Muscle of leg (tissue), 11 donors: ENCODE data around the gene TWIST2. TPM values are rescaled to one million over a fixed set of nuclear protein-coding genes. Genes with fewer than 3 reads are reported as not detected.

ENCODE experiments used
- DNase-seq: peaks from one replicate; pipeline ENCODE4 v3.0.0; 2013
- H3K27ac ChIP-seq: one replicate; pipeline ENCODE4 v1.5.1; 2013; ENCODE audit warnings: mild to moderate bottlenecking, low read length, control low read depth
- H3K27me3 ChIP-seq: one replicate; pipeline ENCODE4 v1.6.1; 2013; ENCODE audit warnings: low read length; ENCODE audit not compliant: control insufficient read depth, insufficient read depth
- H3K36me3 ChIP-seq: one replicate; pipeline ENCODE4 v1.6.1; 2013; ENCODE audit warnings: low read length; ENCODE audit not compliant: control insufficient read depth, insufficient read depth
- H3K4me1 ChIP-seq: one replicate; pipeline ENCODE4 v1.6.1; 2013; ENCODE audit warnings: low read length; ENCODE audit not compliant: control insufficient read depth, insufficient read depth
- H3K4me3 ChIP-seq: one replicate; pipeline ENCODE4 v1.5.1; 2013; ENCODE audit warnings: low read length, control low read depth
- H3K9me3 ChIP-seq: replicated peaks from 2 replicates; pipeline ENCODE4 v1.6.1; 2013; ENCODE audit warnings: low read depth, low read length; ENCODE audit not compliant: control insufficient read depth
- WGBS: methylation state at CpG from one replicate; pipeline ENCODE4 v1.1.5; 2013; ENCODE audit warnings: missing lambda C conversion rate; ENCODE audit not compliant: insufficient coverage; 5-methylcytosine and 5-hydroxymethylcytosine counted together
- polyA plus RNA-seq, 8 donors: library from polyadenylated mRNA; unstranded; fragments of 120-200 nt; gene quantifications; one replicate each; pipeline versions ENCODE4 v1.2.1 to v1.2.3, GENCODE V29; 2013; ENCODE audit warnings: inconsistent platforms in 1 of 8, low replicate concordance in 1 of 8; ENCODE audit not compliant: insufficient read length in 8 of 8, insufficient read depth in 1 of 8
- total RNA-seq: library from RNA; stranded (reverse); fragments of 120-200 nt; gene quantifications from one replicate; pipeline ENCODE4 v1.2.4, GENCODE V29; 2013

TWIST2 gene
- total and polyA plus RNA-seq, 9 donors, result 2.9 to 43.7 (median 6.6) TPM

DNA sequence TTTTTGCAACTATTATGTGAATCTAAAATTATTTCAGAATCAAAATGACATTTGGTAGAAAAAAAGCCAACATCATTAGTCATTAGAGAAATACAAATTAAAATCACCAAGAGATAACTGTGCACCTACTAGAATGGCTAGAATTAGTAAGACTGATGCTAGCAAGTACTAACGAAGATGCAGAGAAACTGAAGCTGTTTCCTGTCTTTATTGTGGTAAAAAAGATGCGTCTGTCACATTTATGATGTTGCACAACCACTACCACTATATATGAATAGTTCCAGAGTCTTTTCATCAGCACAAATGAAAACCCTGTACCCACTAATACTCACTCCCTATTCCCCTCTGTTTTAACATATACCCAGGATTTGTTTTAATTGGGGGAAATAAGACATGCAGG lies 16.7 kb upstream of the TWIST2 start:
- WGBS, result no CpG with 5 or more reads among the region's 2 CpGs
- H3K4me3 ChIP-seq, result no peak overlapping the region
- no peak for DNase-seq
- H3K9me3 ChIP-seq, result no peaks in the 10 kb centered on the region
- H3K27ac ChIP-seq, result no peak overlapping the region
- peaks cover 2% of the 10 kb centered on the region for H3K4me1 ChIP-seq
- H3K27me3 ChIP-seq, result peaks cover 19% of the 10 kb centered on the region
- H3K36me3 ChIP-seq, result no peaks in the 10 kb centered on the region

DNA sequence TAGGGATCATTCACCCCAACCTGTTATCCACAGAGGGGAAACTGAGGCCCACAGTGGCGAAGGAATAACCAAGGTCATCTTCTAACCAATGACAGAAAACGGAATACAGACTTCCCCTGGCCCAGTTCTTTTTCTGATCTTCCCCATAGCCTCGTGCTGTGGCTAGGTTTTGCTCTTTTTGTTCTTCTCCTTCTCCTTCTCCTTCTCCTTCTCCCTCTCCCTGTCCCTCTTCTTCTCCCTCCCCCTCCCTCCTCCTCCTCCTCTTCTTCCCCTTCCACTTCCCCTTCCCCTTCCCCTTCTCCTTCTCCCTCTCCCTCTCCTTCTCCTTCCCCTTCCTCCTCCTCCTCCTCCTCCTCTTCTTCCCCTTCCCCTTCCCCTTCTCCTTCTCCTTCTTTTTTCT lies 12.9 kb upstream of the TWIST2 start:
- Histone ChIP-seq H3K36me3 (no peaks in the 10 kb centered on the region), H3K9me3 (peaks cover 2% of the 10 kb centered on the region), H3K27me3 (peaks cover 25% of the 10 kb centered on the region), H3K27ac (no peak overlapping the region), H3K4me3 (no peak overlapping the region), H3K4me1 (peaks cover 2% of the 10 kb centered on the region)
- no peak for DNase-seq
- 79% methylated on average over 3 of the region's 3 CpGs for WGBS

DNA sequence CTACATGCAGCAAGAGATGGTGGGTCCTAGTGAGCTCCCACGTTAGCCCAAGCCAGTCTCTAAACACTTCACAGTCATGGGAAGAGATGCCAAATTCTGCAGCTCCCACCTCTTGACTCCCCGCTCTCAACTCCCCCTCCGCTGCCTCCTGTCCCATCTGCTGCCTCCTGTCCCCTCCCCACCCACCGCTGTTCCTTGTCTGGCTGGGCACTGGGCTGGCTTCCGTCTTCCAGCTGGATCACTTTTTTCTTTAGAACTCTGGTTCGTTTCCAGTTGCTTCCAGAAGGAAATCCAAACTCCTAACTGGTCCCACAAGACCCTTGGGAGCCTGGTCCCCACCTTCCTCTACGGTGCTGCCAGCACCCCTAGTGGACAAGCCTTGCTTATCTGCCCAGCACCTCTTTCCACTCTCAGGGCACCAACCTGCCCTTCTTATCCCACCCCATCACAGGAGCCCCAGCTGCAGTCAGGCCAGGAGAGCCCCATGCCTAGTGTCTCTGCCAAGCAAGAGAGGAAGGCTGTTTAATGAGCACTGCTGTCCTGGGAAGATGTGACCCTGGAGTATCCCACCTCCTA lies 12.1 kb upstream of the TWIST2 start:
- Histone ChIP-seq H3K27me3 (peaks cover 29% of the 10 kb centered on the region), H3K36me3 (no peaks in the 10 kb centered on the region), H3K4me3 (no peak overlapping the region), H3K27ac (no peak overlapping the region), H3K4me1 (peaks cover 2% of the 10 kb centered on the region), H3K9me3 (peaks cover 2% of the 10 kb centered on the region)
- no peak for DNase-seq
- WGBS, result 43% methylated on average over 7 of the region's 7 CpGs

DNA sequence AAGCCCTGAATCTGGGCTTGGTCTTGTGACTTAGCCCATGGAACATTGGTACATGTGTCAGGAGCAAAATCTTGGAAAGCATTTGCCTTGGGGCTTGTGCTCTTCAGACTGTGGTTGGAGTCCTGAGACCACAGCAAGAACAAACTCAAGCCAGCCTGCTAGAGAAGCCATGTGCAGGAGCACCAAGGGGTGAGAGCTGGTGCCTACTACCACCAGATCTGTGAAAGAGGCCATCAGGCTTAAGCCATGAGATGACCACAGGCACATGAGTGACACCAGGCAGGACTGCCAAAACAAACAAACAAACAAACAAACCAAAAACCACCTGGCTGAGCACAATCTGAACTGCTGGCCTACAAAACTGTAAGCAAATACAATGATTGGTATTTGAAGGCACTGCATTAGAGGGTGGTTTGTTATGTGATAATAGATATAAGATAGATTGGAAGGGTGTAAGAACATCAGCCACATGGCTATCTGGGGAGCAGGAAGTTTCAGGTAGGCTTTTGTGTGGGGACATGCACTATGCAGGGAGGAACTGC lies 9.0 kb upstream of the TWIST2 start:
- Histone ChIP-seq H3K9me3 (peaks cover 2% of the 10 kb centered on the region), H3K27me3 (peaks cover 38% of the 10 kb centered on the region), H3K27ac (no peak overlapping the region), H3K4me3 (no peak overlapping the region), H3K4me1 (no peaks in the 10 kb centered on the region), H3K36me3 (no peaks in the 10 kb centered on the region)
- no peak for DNase-seq

DNA sequence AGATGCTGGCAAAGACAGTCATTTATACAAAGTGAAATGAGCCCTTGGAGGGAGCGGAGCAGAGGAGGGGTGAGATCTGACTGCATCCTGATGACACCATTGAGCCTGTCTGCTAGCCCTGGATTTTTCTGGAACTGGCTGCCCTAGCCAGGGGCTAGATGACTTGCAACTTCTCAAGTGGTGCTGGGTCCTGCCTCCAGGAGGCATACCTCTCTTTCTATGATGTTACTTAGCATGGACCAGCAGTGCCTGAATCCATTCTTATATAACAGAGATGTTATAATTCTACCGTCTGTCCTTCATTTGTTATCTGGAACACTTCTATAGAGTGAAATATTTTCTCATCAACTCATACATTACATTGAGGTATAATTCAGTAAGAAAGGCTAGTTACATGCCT lies 8.5 kb upstream of the TWIST2 start:
- H3K9me3 ChIP-seq, result peaks cover 2% of the 10 kb centered on the region
- no peaks in the 10 kb centered on the region for H3K36me3 ChIP-seq
- peaks cover 38% of the 10 kb centered on the region for H3K27me3 ChIP-seq
- DNase-seq, result no peak
- H3K4me1 ChIP-seq, result no peaks in the 10 kb centered on the region
- WGBS, result 100% methylated on average over 1 of the region's 2 CpGs
- no peak overlapping the region for H3K4me3 ChIP-seq
- H3K27ac ChIP-seq, result no peak overlapping the region

DNA sequence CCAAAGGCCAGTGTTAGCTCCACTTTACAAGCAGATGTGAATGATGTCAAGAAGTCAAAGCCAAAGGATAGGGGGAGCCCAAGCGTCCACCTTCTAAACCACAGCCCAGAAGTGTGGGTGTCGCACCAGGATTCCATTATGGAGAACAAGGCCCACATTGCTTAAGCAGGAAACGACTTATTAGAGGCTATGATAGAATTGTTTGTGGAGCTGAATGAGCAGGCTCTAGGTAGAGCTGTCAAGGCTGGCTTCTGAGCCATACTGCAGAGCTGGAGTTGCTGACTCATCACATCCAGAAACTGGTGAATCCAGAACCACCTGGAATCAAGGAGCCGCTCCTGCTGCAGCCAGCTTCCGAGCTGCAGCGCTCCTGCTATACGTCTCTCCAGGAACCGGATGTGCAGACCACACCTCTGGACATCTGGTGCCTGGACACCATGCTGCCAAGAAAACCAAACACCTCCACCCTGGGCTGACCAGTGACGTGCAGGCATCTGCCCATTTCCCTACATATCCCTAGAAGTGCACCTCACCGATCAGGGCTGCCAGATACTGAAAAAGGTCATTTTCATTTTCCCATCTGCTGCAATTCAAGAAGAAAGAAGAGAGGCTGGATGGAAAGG lies 6.2 kb upstream of the TWIST2 start:
- Histone ChIP-seq H3K27me3 (peaks cover 44% of the 10 kb centered on the region), H3K4me3 (no peak overlapping the region), H3K27ac (no peak overlapping the region), H3K36me3 (no peaks in the 10 kb centered on the region), H3K9me3 (peaks cover 2% of the 10 kb centered on the region), H3K4me1 (peaks cover 6% of the 10 kb centered on the region)
- WGBS, result 36% methylated on average over 7 of the region's 10 CpGs
- DNase-seq, result peak; percentile 40

DNA sequence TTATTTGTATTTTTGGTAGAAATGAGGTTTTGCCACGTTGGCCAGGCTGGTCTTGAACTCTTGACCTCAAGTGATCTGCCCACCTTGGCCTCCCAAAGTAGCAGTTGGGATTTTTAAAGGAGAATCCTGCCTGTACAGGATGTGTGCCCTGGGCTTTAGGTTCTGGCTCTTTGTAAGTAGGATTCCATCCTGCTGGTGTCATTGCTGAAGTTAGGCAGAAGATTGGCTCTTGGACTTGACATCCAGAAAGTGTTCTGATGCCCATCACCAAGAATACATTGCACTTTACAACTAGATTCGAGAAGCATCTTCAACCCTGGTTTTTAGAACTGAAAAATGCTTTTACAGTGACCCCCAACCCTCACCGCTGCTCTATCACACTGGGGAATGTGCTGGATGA lies 4.4 kb upstream of the TWIST2 start:
- Histone ChIP-seq H3K27me3 (peaks cover 61% of the 10 kb centered on the region), H3K36me3 (no peaks in the 10 kb centered on the region), H3K4me1 (peaks cover 17% of the 10 kb centered on the region), H3K9me3 (peaks cover 2% of the 10 kb centered on the region), H3K4me3 (no peak overlapping the region), H3K27ac (no peak overlapping the region)
- 43% methylated on average over 1 of the region's 3 CpGs for WGBS
- no peak for DNase-seq

DNA sequence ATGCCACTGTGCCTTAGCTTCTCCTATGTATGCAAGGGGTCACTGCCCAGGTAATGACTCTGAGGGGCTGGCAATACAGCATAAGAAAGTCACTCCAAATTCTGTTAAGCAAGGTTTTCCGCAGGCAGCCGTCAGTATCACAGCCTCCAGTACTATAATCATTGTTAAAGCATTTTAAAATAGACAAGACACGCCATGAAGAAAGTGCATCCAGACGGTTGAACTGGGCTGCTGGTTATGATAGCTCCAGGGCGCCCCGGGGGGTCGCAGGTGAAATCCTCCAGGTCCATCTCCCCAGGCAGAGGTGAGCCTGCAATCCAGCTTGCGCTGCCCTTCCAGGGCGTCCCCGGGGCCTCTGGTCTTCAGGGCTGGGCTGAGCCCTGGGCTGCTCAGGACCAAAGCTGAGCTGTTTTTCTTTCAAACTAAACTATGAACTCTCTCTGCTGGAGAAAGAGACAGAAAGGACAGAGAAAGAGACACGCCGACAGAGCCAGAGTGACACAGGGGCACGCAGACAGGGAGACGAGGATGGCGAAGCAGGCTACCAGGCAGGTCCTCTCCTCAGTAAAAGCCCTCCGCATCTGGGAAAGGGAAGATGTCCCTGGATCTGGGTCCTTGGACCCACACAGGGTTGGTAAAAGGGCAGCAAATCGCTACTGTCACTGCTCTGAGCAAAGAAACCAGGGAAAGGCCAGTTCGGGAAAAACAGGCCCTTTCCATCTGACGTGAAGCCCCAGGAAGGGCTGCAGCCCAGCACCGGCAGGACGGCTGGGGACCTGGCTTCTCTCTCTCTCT lies 2.1 kb upstream of the TWIST2 start:
- no peak overlapping the region for H3K27ac ChIP-seq
- WGBS, result 65% methylated on average over 13 of the region's 21 CpGs

DNA sequence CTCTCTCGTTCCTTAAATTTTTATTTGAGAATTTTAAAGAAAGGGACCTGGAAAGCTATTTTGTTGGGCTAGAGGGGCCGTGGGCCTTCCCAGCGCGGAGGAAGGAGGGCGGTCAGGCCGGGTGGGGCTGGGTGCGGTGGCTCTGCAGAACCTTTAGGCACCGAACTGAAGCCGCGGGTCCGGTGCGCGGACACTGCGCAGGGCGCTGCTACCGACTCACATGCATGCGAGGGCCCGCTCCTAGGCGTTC lies 1.6 kb upstream of the TWIST2 start:
- Histone ChIP-seq H3K4me1 (peaks cover 25% of the 10 kb centered on the region), H3K36me3 (no peaks in the 10 kb centered on the region), H3K27ac (no peak overlapping the region), H3K27me3 (peaks cover 68% of the 10 kb centered on the region), H3K4me3 (peak overlapping the region; percentile 8), H3K9me3 (no peaks in the 10 kb centered on the region)
- DNase-seq, result no peak
- WGBS, result 13% methylated on average over 17 of the region's 19 CpGs

More for the DNA sequence above, 2.1 kb upstream of the TWIST2 start:
- no peaks in the 10 kb centered on the region for H3K36me3 ChIP-seq
- H3K4me3 ChIP-seq, result no peak overlapping the region
- no peaks in the 10 kb centered on the region for H3K9me3 ChIP-seq
- DNase-seq, result no peak
- H3K4me1 ChIP-seq, result peaks cover 25% of the 10 kb centered on the region
- H3K27me3 ChIP-seq, result peaks cover 67% of the 10 kb centered on the region

DNA sequence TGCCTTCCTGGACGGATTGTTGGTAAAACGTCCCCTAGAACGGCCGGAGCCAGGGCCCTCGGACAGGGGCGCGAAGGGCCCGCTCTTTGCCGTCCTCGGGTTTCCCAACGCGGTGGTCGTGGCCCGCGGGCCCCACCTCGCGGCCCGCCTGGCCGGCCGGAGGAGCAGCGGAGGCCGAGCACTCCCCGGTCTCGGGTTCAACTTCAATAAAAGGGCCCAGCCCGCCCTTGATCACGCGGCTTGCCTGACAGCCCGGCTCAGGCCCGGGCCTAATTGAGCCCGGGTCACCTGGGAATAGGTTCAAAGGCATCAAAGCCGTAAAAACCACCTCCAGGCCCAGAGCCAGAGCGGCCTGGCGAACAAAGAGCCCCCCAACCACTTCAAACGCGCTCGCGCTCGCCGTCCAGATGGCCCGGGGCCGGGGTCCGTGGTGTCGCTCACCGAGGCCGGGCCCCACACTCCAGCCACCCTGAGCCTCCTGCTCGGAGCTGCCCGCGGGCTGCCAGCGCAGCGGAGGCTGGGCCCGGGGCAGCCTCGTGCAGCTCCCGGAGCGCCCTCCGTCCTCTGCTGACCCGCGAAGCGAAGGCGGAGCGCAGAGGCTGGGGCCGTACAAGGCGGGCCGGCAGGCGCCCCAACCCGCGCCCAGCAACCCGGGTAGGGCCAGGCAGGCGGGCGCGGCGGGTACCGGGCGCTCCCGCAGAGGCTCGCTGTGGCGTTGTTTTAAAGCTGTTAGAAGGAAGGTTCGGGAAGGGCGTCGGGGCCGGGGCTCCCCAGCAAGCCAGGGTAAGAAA lies 1.1 kb upstream of the TWIST2 start:
- no peaks in the 10 kb centered on the region for H3K9me3 ChIP-seq
- H3K27me3 ChIP-seq, result peaks cover 67% of the 10 kb centered on the region
- peaks cover 25% of the 10 kb centered on the region for H3K4me1 ChIP-seq
- peak; percentile 54 for DNase-seq
- peak overlapping the region; percentile 67 for H3K27ac ChIP-seq
- H3K4me3 ChIP-seq, result peak overlapping the region; percentile 58
- no peaks in the 10 kb centered on the region for H3K36me3 ChIP-seq
- 2% methylated on average over 75 of the region's 80 CpGs for WGBS
